SJCRH30 (cell line): ENCODE data around the gene VWA8. TPM values are rescaled to one million over a fixed set of nuclear protein-coding genes. Genes with fewer than 3 reads are reported as not detected.
"Not testable (repeated sequence)": the region's sequence is repeated elsewhere in the genome, so short reads cannot be mapped to it uniquely, and the experiment has no call there.

Experiments used
- DNase-seq, 2 experiments: peaks; one replicate each; pipeline ENCODE4 v3.0.0-alpha.2; 2015 to 2020
- H3K27ac ChIP-seq: fragments of 250-450 bp; sonication (Bioruptor Pico); 2 replicates; pipeline ENCODE4 v1.5.1; 2020; ENCODE audit warnings: mild to moderate bottlenecking, moderate library complexity
- H3K27me3 ChIP-seq: fragments of 250-450 bp; sonication (Bioruptor Pico); 2 replicates; pipeline ENCODE4 v1.5.1; 2020; ENCODE audit warnings: mild to moderate bottlenecking, moderate library complexity
- H3K36me3 ChIP-seq: fragments of 250-450 bp; sonication (Bioruptor Pico); 2 replicates; pipeline ENCODE4 v1.5.1; 2020; ENCODE audit warnings: mild to moderate bottlenecking, moderate library complexity
- H3K4me1 ChIP-seq: fragments of 250-450 bp; sonication (Bioruptor Pico); 2 replicates; pipeline ENCODE4 v1.5.1; 2020; ENCODE audit warnings: mild to moderate bottlenecking, moderate library complexity
- H3K4me3 ChIP-seq: fragments of 250-450 bp; sonication (Bioruptor Pico); 2 replicates; pipeline ENCODE4 v1.5.1; 2020; ENCODE audit warnings: mild to moderate bottlenecking, moderate library complexity
- H3K9me3 ChIP-seq: fragments of 250-450 bp; sonication (Bioruptor Pico); replicated peaks from 2 replicates; pipeline ENCODE4 v1.5.1; 2020; ENCODE audit warnings: mild to moderate bottlenecking, moderate library complexity
- total RNA-seq: library from RNA; depleted of rRNA; stranded (reverse); fragments of >200 nt; shearing (Covaris generic); gene quantifications from 2 replicates; pipeline ENCODE4 v1.2.3, GENCODE V29; 2014

VWA8 gene
- total RNA-seq, 1 experiment from 2014 or later: 14.8 TPM

GRCh38 chr13:41764558-41764957, 196.4 kb downstream of the VWA8 start:
- Histone ChIP-seq H3K4me3 (no peak overlapping the region), H3K36me3 (peaks cover 5% of the 10 kb centered on the region), H3K4me1 (peaks cover 7% of the 10 kb centered on the region; the same call in 1 of the 2 replicates), H3K27ac (no peak overlapping the region), H3K27me3 (no peaks in the 10 kb centered on the region), H3K9me3 (no peaks in the 10 kb centered on the region)
- no peak for DNase-seq

- DNase-seq: peak in 1 of 2 experiments; percentile 9
Observed at GRCh38 chr13:41763782-41764181, 197.1 kb downstream of the VWA8 start.

GRCh38 chr13:41762796-41763195, 198.1 kb downstream of the VWA8 start:
- Histone ChIP-seq H3K27me3 (no peaks in the 10 kb centered on the region), H3K4me1 (peaks cover 3% of the 10 kb centered on the region; the same call in 1 of the 2 replicates), H3K27ac (no peak overlapping the region), H3K9me3 (no peaks in the 10 kb centered on the region), H3K36me3 (peaks cover 7% of the 10 kb centered on the region), H3K4me3 (no peak overlapping the region)
- DNase-seq: no peak

More at GRCh38 chr13:41763782-41764181, 197.1 kb downstream of the VWA8 start:
- Histone ChIP-seq H3K4me3 (no peak overlapping the region), H3K36me3 (peaks cover 7% of the 10 kb centered on the region), H3K4me1 (peaks cover 7% of the 10 kb centered on the region; the same call in 1 of the 2 replicates), H3K27me3 (no peaks in the 10 kb centered on the region), H3K27ac (no peak overlapping the region), H3K9me3 (no peaks in the 10 kb centered on the region)

GRCh38 chr13:41756198-41756880, 204.6 kb downstream of the VWA8 start:
- Histone ChIP-seq H3K27me3 (no peaks in the 10 kb centered on the region), H3K4me3 (no peak overlapping the region), H3K4me1 (no peaks in the 10 kb centered on the region), H3K27ac (no peak overlapping the region), H3K36me3 (peaks cover 2% of the 10 kb centered on the region; the same call in 1 of the 2 replicates), H3K9me3 (no peaks in the 10 kb centered on the region)
- no peak for DNase-seq

GRCh38 chr13:41751734-41752445, 209.0 kb downstream of the VWA8 start:
- no peak for DNase-seq
- no peak overlapping the region for H3K27ac ChIP-seq

GRCh38 chr13:41751277-41751676, 209.6 kb downstream of the VWA8 start:
- H3K27me3 ChIP-seq: no peaks in the 10 kb centered on the region
- peaks cover 6% of the 10 kb centered on the region; the same call in 1 of the 2 replicates for H3K9me3 ChIP-seq
- DNase-seq: no peak
- H3K36me3 ChIP-seq: no peaks in the 10 kb centered on the region; the same call in 1 of the 2 replicates
- H3K4me1 ChIP-seq: peaks cover 5% of the 10 kb centered on the region; the same call in 1 of the 2 replicates
- H3K4me3 ChIP-seq: no peak overlapping the region
- no peak overlapping the region for H3K27ac ChIP-seq

More at GRCh38 chr13:41751734-41752445, 209.0 kb downstream of the VWA8 start:
- H3K36me3 ChIP-seq: no peaks in the 10 kb centered on the region; the same call in 1 of the 2 replicates
- H3K27me3 ChIP-seq: no peaks in the 10 kb centered on the region
- H3K9me3 ChIP-seq: peaks cover 6% of the 10 kb centered on the region; the same call in 1 of the 2 replicates
- H3K4me1 ChIP-seq: no peaks in the 10 kb centered on the region
- no peak overlapping the region for H3K4me3 ChIP-seq

GRCh38 chr13:41746259-41746658, 214.7 kb downstream of the VWA8 start:
- H3K4me3 ChIP-seq: no peak overlapping the region
- peak; percentile 65 to 81 for DNase-seq
- H3K27ac ChIP-seq: peak overlapping the region; percentile 73
- no peaks in the 10 kb centered on the region for H3K36me3 ChIP-seq
- peaks cover 14% of the 10 kb centered on the region for H3K4me1 ChIP-seq
- peaks cover 11% of the 10 kb centered on the region; the same call in 1 of the 2 replicates for H3K9me3 ChIP-seq
- H3K27me3 ChIP-seq: no peaks in the 10 kb centered on the region

- not testable (repeated sequence) for H3K36me3 ChIP-seq, H3K27me3 ChIP-seq, H3K4me3 ChIP-seq
- Histone ChIP-seq H3K27ac (peak overlapping the region; percentile 73), H3K4me1 (peaks cover 14% of the 10 kb centered on the region), H3K9me3 (peaks cover 11% of the 10 kb centered on the region; the same call in 1 of the 2 replicates)
- peak; percentile 33 to 53 for DNase-seq
Observed at GRCh38 chr13:41745496-41745895, 215.4 kb downstream of the VWA8 start.

- H3K4me3 ChIP-seq: no peak overlapping the region
- H3K4me1 ChIP-seq: peaks cover 14% of the 10 kb centered on the region
- H3K27ac ChIP-seq: no peak overlapping the region
- H3K27me3 ChIP-seq: no peaks in the 10 kb centered on the region
- peaks cover 7% of the 10 kb centered on the region; the same call in 1 of the 2 replicates for H3K9me3 ChIP-seq
- DNase-seq: no peak
- no peaks in the 10 kb centered on the region for H3K36me3 ChIP-seq
Observed at GRCh38 chr13:41742917-41743552, 217.9 kb downstream of the VWA8 start.

GRCh38 chr13:41740479-41740878, 220.4 kb downstream of the VWA8 start:
- no peaks in the 10 kb centered on the region for H3K27me3 ChIP-seq
- DNase-seq: no peak

GRCh38 chr13:41722684-41723535, 238.0 kb downstream of the VWA8 start:
- Histone ChIP-seq H3K27me3 (no peaks in the 10 kb centered on the region), H3K27ac (no peak overlapping the region), H3K4me3 (no peak overlapping the region), H3K4me1 (no peaks in the 10 kb centered on the region), H3K36me3 (peaks cover 4% of the 10 kb centered on the region), H3K9me3 (no peaks in the 10 kb centered on the region)
- DNase-seq: no peak

More at GRCh38 chr13:41740479-41740878, 220.4 kb downstream of the VWA8 start:
- Histone ChIP-seq H3K36me3 (no peaks in the 10 kb centered on the region), H3K27ac (no peak overlapping the region), H3K9me3 (peaks cover 5% of the 10 kb centered on the region; the same call in 1 of the 2 replicates), H3K4me1 (peaks cover 3% of the 10 kb centered on the region), H3K4me3 (no peak overlapping the region)

- no peak for DNase-seq
- Histone ChIP-seq H3K9me3 (no peaks in the 10 kb centered on the region), H3K4me1 (no peaks in the 10 kb centered on the region), H3K27me3 (no peaks in the 10 kb centered on the region), H3K27ac (no peak overlapping the region), H3K4me3 (no peak overlapping the region), H3K36me3 (peaks cover 4% of the 10 kb centered on the region)
Observed at GRCh38 chr13:41720839-41721561, 239.9 kb downstream of the VWA8 start.

- Histone ChIP-seq H3K4me3 (no peak overlapping the region), H3K9me3 (no peaks in the 10 kb centered on the region), H3K4me1 (no peaks in the 10 kb centered on the region), H3K27me3 (no peaks in the 10 kb centered on the region), H3K36me3 (peaks cover 4% of the 10 kb centered on the region), H3K27ac (no peak overlapping the region)
- no peak for DNase-seq
Observed at GRCh38 chr13:41716236-41716635, 244.7 kb downstream of the VWA8 start.
